Peyer's patch (tissue), 4 donors: ENCODE data around the gene RIOK2. TPM values are rescaled to one million over a fixed set of nuclear protein-coding genes. Genes with fewer than 3 reads are reported as not detected.

Experiments used
- DNase-seq, 3 donors: peaks; one replicate each; pipeline ENCODE4 v3.0.0-alpha.2; 2017 to 2019
- H3K27ac ChIP-seq, 4 donors: fragments of 200-600 bp; sonication (generic); one replicate each; pipeline ENCODE4 v1.5.1; 2016 to 2019
- H3K27me3 ChIP-seq, 2 donors: fragments of 200-600 bp; sonication (generic); one replicate each; pipeline ENCODE4 v1.5.1; 2019
- H3K36me3 ChIP-seq, 3 donors: fragments of 200-600 bp; sonication (generic); one replicate each; pipeline ENCODE4 v1.5.1; 2016 to 2019
- H3K4me1 ChIP-seq, 4 donors: fragments of 200-600 bp; sonication (generic); one replicate each; pipeline ENCODE4 v1.5.1; 2016 to 2019
- H3K4me3 ChIP-seq, 4 donors: fragments of 200-600 bp; sonication (generic); 1 replicate in 3 of 4; 2 replicates in 1 of 4; pipeline ENCODE4 v1.5.1; 2016 to 2019; ENCODE audit warnings: mild to moderate bottlenecking in 1 of 4
- H3K9me3 ChIP-seq, 4 donors: fragments of 200-600 bp; sonication (generic); one replicate each; pipeline ENCODE4 v1.5.1; 2016 to 2019; ENCODE audit warnings: mild to moderate bottlenecking in 1 of 4
- CTCF ChIP-seq, 6 experiments: fragments of 450-650 bp in 4 of 6; fragments of 200-600 bp in 2 of 6; sonication (generic) in 1 of 6; IDR thresholded peaks; one replicate each; pipeline ENCODE4 v1.5.1; 2017 to 2019; ENCODE audit warnings: antibody characterized with exemption in 6 of 6, mild to moderate bottlenecking in 3 of 6, moderate library complexity in 1 of 6
- POLR2A ChIP-seq, 2 donors: fragments of 450-650 bp; IDR thresholded peaks; one replicate each; pipeline ENCODE4 v1.5.1; 2017; ENCODE audit warnings: antibody characterized with exemption in 2 of 2, mild to moderate bottlenecking in 2 of 2, moderate library complexity in 2 of 2
- total RNA-seq, 4 donors: library from RNA; depleted of rRNA; stranded (reverse); fragments of >200 nt; gene quantifications; one replicate each; pipeline ENCODE4 v1.1.0, GENCODE V29; 2016

Gene RIOK2
- total RNA-seq, 4 donors from 2014 or later = 16.5 to 25.3 (median 19.4) TPM

GRCh38 chr5:97134634-97135033, 48.4 kb downstream of the RIOK2 start:
- no peak overlapping the region for H3K27ac ChIP-seq
- H3K36me3 ChIP-seq = no peaks in the 10 kb centered on the region
- H3K9me3 ChIP-seq = no peaks in the 10 kb centered on the region
- DNase-seq = no peak
- H3K27me3 ChIP-seq = no peaks in the 10 kb centered on the region
- TF ChIP-seq POLR2A (IDR thresholded peaks at IDR 0.05) = no peak
- H3K4me1 ChIP-seq = no peaks in the 10 kb centered on the region
- no peak overlapping the region for H3K4me3 ChIP-seq

GRCh38 chr5:97133101-97133500, 49.9 kb downstream of the RIOK2 start:
- TF ChIP-seq CTCF (IDR thresholded peaks at IDR 0.05) = no peak
- no peaks in the 10 kb centered on the region for H3K36me3 ChIP-seq
- H3K4me3 ChIP-seq = no peak overlapping the region
- no peak for DNase-seq
- no peak overlapping the region for H3K27ac ChIP-seq
- H3K4me1 ChIP-seq = no peaks in the 10 kb centered on the region
- no peaks in the 10 kb centered on the region for H3K9me3 ChIP-seq
- no peaks in the 10 kb centered on the region for H3K27me3 ChIP-seq

- no peaks in the 10 kb centered on the region for H3K36me3 ChIP-seq
- no peaks in the 10 kb centered on the region for H3K27me3 ChIP-seq
- no peaks in the 10 kb centered on the region for H3K4me1 ChIP-seq
- no peaks in the 10 kb centered on the region for H3K9me3 ChIP-seq
- H3K4me3 ChIP-seq = no peak overlapping the region
- H3K27ac ChIP-seq = no peak overlapping the region
- TF ChIP-seq POLR2A (IDR thresholded peaks at IDR 0.05) (no peak), CTCF (IDR thresholded peaks at IDR 0.05) (no peak)
- no peak for DNase-seq
Observed at GRCh38 chr5:97131921-97132320, 51.1 kb downstream of the RIOK2 start.

GRCh38 chr5:97131139-97131710, 51.8 kb downstream of the RIOK2 start:
- H3K27ac ChIP-seq = no peak overlapping the region
- TF ChIP-seq CTCF (IDR thresholded peaks at IDR 0.05) = no peak
- no peak for TF ChIP-seq POLR2A (IDR thresholded peaks at IDR 0.05)

GRCh38 chr5:97127727-97128126, 55.3 kb downstream of the RIOK2 start:
- H3K27me3 ChIP-seq = no peaks in the 10 kb centered on the region
- no peaks in the 10 kb centered on the region for H3K4me1 ChIP-seq
- H3K4me3 ChIP-seq = no peak overlapping the region
- TF ChIP-seq POLR2A (IDR thresholded peaks at IDR 0.05) (no peak), CTCF (IDR thresholded peaks at IDR 0.05) (no peak)
- DNase-seq = no peak
- H3K36me3 ChIP-seq = no peaks in the 10 kb centered on the region
- H3K9me3 ChIP-seq = no peaks in the 10 kb centered on the region
- no peak overlapping the region for H3K27ac ChIP-seq

More at GRCh38 chr5:97131139-97131710, 51.8 kb downstream of the RIOK2 start:
- Histone ChIP-seq H3K4me1 (no peaks in the 10 kb centered on the region), H3K36me3 (no peaks in the 10 kb centered on the region), H3K4me3 (no peak overlapping the region), H3K9me3 (no peaks in the 10 kb centered on the region), H3K27me3 (no peaks in the 10 kb centered on the region)
- no peak for DNase-seq

- TF ChIP-seq POLR2A (IDR thresholded peaks at IDR 0.05) (no peak), CTCF (IDR thresholded peaks at IDR 0.05) (no peak)
- DNase-seq = no peak
- Histone ChIP-seq H3K27ac (no peak overlapping the region), H3K36me3 (no peaks in the 10 kb centered on the region), H3K4me1 (no peaks in the 10 kb centered on the region), H3K27me3 (no peaks in the 10 kb centered on the region), H3K4me3 (no peak overlapping the region), H3K9me3 (no peaks in the 10 kb centered on the region)
Observed at GRCh38 chr5:97125125-97125683, 57.8 kb downstream of the RIOK2 start.
